Natural killer cell (primary cell): ENCODE results near the gene MAFG. TPM values are rescaled to one million over a fixed set of nuclear protein-coding genes. Genes with fewer than 3 reads are reported as not detected.

Source experiments
- ATAC-seq, 3 donors: fragments of 150-1000 bp in 2 of 3; fragments of 200-7000 bp in 1 of 3; cut with Tn5 transposase; 1 replicate in 1 of 3; 2 replicates in 2 of 3; pipeline ENCODE4 v1.10.0; 2021; ENCODE audit warnings: mild to moderate bottlenecking in 2 of 3, moderate library complexity in 2 of 3
- DNase-seq, 2 donors: peaks; one replicate each; pipeline versions ENCODE4 v3.0.0 to v3.0.0-alpha.2; 2013 to 2021; ENCODE audit warnings: mixed read lengths in 1 of 2
- H3K27ac ChIP-seq: one replicate; pipeline ENCODE4 v1.5.1; 2013; ENCODE audit warnings: mild to moderate bottlenecking, low read length
- H3K27me3 ChIP-seq: one replicate; pipeline ENCODE4 v1.6.1; 2013; ENCODE audit warnings: low read length; ENCODE audit not compliant: control insufficient read depth, insufficient read depth
- H3K36me3 ChIP-seq: one replicate; pipeline ENCODE4 v1.6.1; 2013; ENCODE audit warnings: low read length; ENCODE audit not compliant: control insufficient read depth, insufficient read depth
- H3K4me1 ChIP-seq: one replicate; pipeline ENCODE4 v1.6.1; 2013; ENCODE audit warnings: low read length; ENCODE audit not compliant: control insufficient read depth, insufficient read depth
- H3K4me3 ChIP-seq: one replicate; pipeline ENCODE4 v1.5.1; 2013; ENCODE audit warnings: low read length
- H3K9me3 ChIP-seq: one replicate; pipeline ENCODE4 v1.6.1; 2013; ENCODE audit warnings: low read length; ENCODE audit not compliant: control insufficient read depth, insufficient read depth
- H3K27ac Mint-ChIP-seq, 2 donors: one replicate each; pipeline ENCODE4 v1.8.0; 2022; ENCODE audit warnings: mild to moderate bottlenecking in 2 of 2, mixed read lengths in 2 of 2, moderate library complexity in 1 of 2
- H3K27me3 Mint-ChIP-seq, 2 donors: one replicate each; pipeline ENCODE4 v1.8.0; 2022; ENCODE audit warnings: low read depth in 2 of 2, mixed read lengths in 2 of 2
- H3K36me3 Mint-ChIP-seq: one replicate; pipeline ENCODE4 v1.8.0; 2022; ENCODE audit warnings: mixed read lengths
- H3K4me1 Mint-ChIP-seq, 2 donors: one replicate each; pipeline ENCODE4 v1.8.0; 2022; ENCODE audit warnings: mixed read lengths in 2 of 2
- H3K4me3 Mint-ChIP-seq: one replicate; pipeline ENCODE4 v1.8.0; 2022; ENCODE audit warnings: mild to moderate bottlenecking, moderate library complexity, mixed read lengths
- H3K9me3 Mint-ChIP-seq, 2 donors: one replicate each; pipeline ENCODE4 v1.8.0; 2022; ENCODE audit warnings: mixed read lengths in 2 of 2
- WGBS: methylation state at CpG from one replicate; pipeline ENCODE4 v1.1.7; 2013; ENCODE audit warnings: missing lambda C conversion rate; ENCODE audit not compliant: insufficient coverage; 5-methylcytosine and 5-hydroxymethylcytosine counted together
- intact Hi-C: fragments of 100-400 bp; cut with micrococcal nuclease; formaldehyde crosslinking; loops from one replicate; pipeline ENCODE4 v1.14.2; 2022
- total RNA-seq, 4 donors: library from RNA; stranded (reverse); fragments of 120-200 nt in 1 of 4; gene quantifications; one replicate each; pipeline versions ENCODE4 v1.2.3 to v1.2.4, GENCODE V29; 2013 to 2022
- TF ChIP-seq, protein P1 (sequence below): fragments of 200-600 bp; IDR thresholded peaks from one replicate; pipeline ENCODE4 v1.8.0; 2022; ENCODE audit warnings: antibody characterized with exemption

Gene MAFG
- total RNA-seq, 3 donors from 2014 or later (not counting 1 experiment from before 2014, with no cell fraction given): 11.9 to 14.6 (median 13.2) TPM

DNA sequence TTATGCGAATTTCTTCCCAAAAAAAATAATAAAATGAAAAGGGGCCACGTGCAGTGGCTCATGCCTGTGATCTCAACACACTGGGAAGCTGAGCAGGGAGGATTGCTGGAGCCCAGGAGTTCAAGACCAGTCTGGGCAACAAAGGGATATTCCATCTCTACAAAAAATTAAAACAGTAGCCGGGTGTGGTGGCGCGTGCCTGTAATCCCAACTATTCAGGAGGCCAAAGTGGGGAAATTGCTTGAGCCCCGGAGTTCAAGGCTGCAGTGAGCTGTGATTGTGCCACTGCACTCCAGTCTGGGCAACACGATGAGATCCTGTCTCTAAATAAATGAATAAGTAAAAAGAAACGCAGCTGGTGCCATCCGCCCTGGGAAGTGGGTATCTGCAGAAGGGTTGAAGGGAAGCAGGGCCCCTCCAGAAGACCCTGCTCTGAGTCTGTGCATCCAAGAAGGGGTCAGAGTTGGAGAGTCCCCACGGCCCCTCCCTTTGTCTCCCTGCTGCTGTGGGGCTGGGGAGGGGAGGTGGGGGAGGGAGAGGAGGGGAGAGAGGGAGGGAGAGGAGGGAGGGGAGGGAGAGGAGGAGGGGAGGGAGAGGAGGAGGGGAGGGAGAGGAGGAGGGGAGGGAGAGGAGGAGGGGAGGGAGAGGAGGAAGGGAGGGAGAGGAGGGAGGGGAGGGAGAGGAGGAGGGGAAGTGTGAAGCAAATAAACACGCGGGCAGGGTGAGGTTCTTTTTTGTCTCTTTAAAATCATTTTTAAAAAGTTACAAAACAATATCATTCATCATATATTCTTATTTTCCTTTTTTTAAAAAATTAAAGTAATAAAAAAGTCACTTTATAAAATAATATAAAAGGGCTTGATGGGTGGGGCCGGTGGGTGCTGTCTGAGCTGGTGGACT lies 24.5 kb upstream of the MAFG start:
- H3K9me3 Mint-ChIP-seq: no peaks in the 10 kb centered on the region
- peaks cover 0 to 3% of the 10 kb centered on the region in 2 donors for H3K27me3 Mint-ChIP-seq
- WGBS: 59% methylated on average over 11 of the region's 13 CpGs
- H3K4me1 Mint-ChIP-seq: no peaks in the 10 kb centered on the region
- Histone ChIP-seq H3K27me3 (no peaks in the 10 kb centered on the region), H3K27ac (no peak overlapping the region), H3K9me3 (no peaks in the 10 kb centered on the region), H3K4me3 (no peak overlapping the region), H3K36me3 (no peaks in the 10 kb centered on the region), H3K4me1 (no peaks in the 10 kb centered on the region)
- no peak for ATAC-seq
- TF ChIP-seq, protein P1, sequence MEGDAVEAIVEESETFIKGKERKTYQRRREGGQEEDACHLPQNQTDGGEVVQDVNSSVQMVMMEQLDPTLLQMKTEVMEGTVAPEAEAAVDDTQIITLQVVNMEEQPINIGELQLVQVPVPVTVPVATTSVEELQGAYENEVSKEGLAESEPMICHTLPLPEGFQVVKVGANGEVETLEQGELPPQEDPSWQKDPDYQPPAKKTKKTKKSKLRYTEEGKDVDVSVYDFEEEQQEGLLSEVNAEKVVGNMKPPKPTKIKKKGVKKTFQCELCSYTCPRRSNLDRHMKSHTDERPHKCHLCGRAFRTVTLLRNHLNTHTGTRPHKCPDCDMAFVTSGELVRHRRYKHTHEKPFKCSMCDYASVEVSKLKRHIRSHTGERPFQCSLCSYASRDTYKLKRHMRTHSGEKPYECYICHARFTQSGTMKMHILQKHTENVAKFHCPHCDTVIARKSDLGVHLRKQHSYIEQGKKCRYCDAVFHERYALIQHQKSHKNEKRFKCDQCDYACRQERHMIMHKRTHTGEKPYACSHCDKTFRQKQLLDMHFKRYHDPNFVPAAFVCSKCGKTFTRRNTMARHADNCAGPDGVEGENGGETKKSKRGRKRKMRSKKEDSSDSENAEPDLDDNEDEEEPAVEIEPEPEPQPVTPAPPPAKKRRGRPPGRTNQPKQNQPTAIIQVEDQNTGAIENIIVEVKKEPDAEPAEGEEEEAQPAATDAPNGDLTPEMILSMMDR: no peak
- no peak for DNase-seq
- intact Hi-C loops: no loop called here
- no peak overlapping the region for H3K27ac Mint-ChIP-seq
- no peaks in the 10 kb centered on the region for H3K36me3 Mint-ChIP-seq
- H3K4me3 Mint-ChIP-seq: no peak overlapping the region

DNA sequence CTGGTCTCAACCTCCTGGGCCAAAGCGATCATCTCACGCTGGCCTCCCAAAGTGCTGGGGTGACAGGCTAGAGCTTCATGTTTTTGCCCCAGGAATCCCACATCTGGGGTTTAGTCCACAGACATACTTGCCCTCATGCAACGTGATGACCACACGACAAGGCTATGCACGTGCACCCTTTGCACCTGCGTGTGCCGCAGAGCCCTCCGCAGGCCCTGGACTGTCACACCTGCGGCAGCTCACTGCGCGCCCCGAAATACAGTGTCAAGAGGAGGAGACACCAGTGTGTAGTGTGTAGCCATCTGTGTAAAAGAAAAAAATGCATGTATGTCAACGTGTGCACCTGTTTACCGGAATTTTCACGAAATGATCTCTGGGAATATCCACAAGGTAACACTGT lies 23.0 kb upstream of the MAFG start:
- H3K27me3 ChIP-seq: no peaks in the 10 kb centered on the region
- H3K9me3 ChIP-seq: no peaks in the 10 kb centered on the region
- H3K36me3 ChIP-seq: no peaks in the 10 kb centered on the region
- intact Hi-C loops: no loop called here
- ATAC-seq (no peak), DNase-seq (no peak)
- no peak overlapping the region for H3K4me3 Mint-ChIP-seq
- no peak overlapping the region for H3K27ac ChIP-seq
- H3K27me3 Mint-ChIP-seq: peaks cover 0 to 3% of the 10 kb centered on the region in 2 donors
- H3K36me3 Mint-ChIP-seq: no peaks in the 10 kb centered on the region
- H3K4me1 ChIP-seq: no peaks in the 10 kb centered on the region
- H3K4me1 Mint-ChIP-seq: no peaks in the 10 kb centered on the region
- TF ChIP-seq, protein P1: no peak
- no peaks in the 10 kb centered on the region for H3K9me3 Mint-ChIP-seq
- H3K4me3 ChIP-seq: no peak overlapping the region
- H3K27ac Mint-ChIP-seq: no peak overlapping the region
- WGBS: 85% methylated on average over 15 of the region's 15 CpGs

DNA sequence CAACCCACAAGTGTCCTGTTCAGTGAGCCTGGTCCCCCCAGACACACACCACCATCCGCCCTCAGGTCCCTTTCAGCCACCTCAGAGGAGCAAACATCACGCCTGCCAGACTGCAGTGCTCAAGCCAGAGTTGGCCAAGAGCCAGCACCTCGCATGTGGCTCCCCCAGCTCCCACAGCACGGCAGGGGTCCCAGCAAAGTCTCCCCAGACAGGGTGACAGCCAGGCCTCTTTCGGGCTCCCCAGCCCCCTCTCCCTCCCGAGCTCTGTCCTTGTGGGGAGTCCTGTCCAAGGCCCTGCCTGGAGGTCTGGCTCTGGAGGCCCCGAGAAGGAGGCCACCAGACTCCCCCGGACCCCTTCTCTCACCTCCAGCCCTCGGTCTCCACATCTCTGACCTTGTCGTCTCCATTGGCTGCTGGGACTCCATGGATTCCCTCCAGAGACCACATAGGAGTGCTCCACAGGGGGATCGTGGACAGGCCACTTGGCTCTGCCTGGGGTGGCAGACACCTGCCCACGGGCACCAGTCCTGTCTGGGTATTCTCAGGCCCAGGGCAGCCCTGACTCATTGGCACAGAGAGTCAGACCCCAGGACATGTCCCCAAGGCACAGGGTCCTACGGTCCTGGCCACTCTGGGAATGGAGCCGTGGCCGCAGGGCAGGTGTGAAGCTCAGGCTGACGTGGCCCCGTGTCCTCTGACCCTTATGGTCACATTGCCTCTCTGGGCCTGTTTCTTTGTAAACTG lies 21.3 kb upstream of the MAFG start:
- no peaks in the 10 kb centered on the region for H3K4me1 Mint-ChIP-seq
- H3K27me3 ChIP-seq: no peaks in the 10 kb centered on the region
- 81% methylated on average over 17 of the region's 17 CpGs for WGBS
- H3K27ac ChIP-seq: no peak overlapping the region
- H3K4me3 Mint-ChIP-seq: no peak overlapping the region
- no peak overlapping the region for H3K4me3 ChIP-seq
- peaks cover 0 to 3% of the 10 kb centered on the region in 2 donors for H3K27me3 Mint-ChIP-seq
- intact Hi-C loops: no loop called here
- TF ChIP-seq, protein P1: no peak
- no peaks in the 10 kb centered on the region for H3K4me1 ChIP-seq
- DNase-seq: no peak
- no peak overlapping the region for H3K27ac Mint-ChIP-seq
- no peak for ATAC-seq
- H3K9me3 ChIP-seq: no peaks in the 10 kb centered on the region
- H3K36me3 Mint-ChIP-seq: no peaks in the 10 kb centered on the region
- H3K36me3 ChIP-seq: no peaks in the 10 kb centered on the region
- no peaks in the 10 kb centered on the region for H3K9me3 Mint-ChIP-seq
